Breast epithelium (tissue), 3 donors: ENCODE data around the gene CTTNBP2.

Experiments
- CTCF ChIP-seq, 3 donors: fragments of 450-650 bp; IDR thresholded peaks; one replicate each; pipeline ENCODE4 v1.5.1; 2016 to 2017; ENCODE audit warnings: antibody characterized with exemption in 3 of 3, mild to moderate bottlenecking in 3 of 3, moderate library complexity in 3 of 3
- POLR2A ChIP-seq: fragments of 450-650 bp; IDR thresholded peaks from one replicate; pipeline ENCODE4 v1.6.1; 2016; ENCODE audit warnings: antibody characterized with exemption, mild to moderate bottlenecking, moderate library complexity

- TF ChIP-seq CTCF (IDR thresholded peaks at IDR 0.05) (no peak), POLR2A (no peak)
These were observed 3.5 kb upstream of the CTTNBP2 start for GRCh38 chr7:117876761-117877160.
